Measurements from ENCODE around the gene PARP12. TPM values are rescaled to one million over a fixed set of nuclear protein-coding genes. Genes with fewer than 3 reads are reported as not detected.

The PARP12 gene
- total and polyA plus RNA-seq, 2 of the 13 experiments (the other 11 are each of a cell fraction or from before 2014, with no cell fraction given), result 15.5 to 35.2 TPM

DNA sequence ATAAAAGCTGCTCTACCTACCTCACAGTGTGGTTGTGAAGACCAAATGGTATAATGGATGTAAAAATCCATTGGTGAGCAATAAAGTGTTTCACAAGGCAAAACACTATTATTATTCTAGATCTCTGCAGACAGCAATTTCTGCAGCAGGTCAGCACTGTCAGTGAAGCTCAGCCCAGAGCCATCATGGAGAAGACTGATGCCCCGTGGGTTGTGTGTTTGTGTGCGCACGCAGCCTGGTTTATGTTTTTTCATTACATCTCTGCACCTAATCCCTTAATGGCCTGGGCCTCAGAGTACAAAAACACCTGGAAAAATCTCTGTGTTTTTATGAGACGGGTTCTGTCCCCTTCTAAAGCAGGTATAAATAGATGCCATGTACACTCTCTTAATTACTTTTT is 64.2 kb downstream of the PARP12 start:
- CTCF ChIA-PET (ENCODE audit: low intra/inter-chr PET ratio, low total read pairs), result no interaction called here

DNA sequence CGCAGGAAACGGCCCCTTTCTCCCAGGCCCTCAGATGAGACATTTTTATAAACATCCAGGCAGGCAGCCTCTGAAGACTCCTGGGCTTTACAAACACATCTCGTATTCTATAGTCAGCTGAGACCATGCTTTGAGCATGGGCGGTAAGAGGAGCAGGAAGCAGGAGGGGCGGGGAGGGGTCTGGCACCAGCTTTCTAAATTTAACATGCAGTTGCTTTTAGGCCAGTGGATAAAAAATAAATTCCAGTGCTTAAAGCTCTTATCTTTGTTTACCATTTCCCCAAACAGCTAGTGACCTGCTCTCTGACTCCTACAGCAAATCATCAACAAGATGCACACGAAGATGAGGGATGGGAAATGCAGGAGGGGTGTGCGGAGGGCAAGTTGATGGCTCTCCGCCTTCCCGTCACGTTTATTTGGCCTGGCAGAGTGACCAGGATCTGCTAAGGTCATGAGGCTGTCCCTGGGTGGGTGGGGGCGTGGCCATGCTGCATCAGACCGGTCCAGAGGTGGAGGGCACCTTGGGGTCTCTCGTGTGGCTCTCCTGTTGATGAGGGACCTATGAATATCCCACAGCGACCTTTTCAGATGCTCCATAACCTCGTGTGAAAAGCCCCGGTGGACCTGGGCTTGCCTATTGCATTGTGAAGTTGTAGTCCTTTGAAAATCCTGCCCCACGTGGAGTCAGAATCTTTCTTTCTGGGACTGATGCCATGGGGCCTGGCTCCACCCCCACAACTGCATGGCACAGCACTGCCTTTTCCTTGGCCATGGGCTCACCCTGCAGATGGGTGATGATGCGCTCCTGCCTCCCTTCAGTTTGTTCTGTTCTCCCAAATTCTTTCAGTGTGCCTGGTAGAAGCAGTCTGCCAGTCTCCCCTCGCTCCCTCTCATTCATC is 67.5 kb downstream of the PARP12 start:
- H3K9me3 ChIP-seq (ENCODE audit: low read length), result no peaks in the 10 kb centered on the region
- no peaks in the 10 kb centered on the region for H3K36me3 ChIP-seq (replicated peaks in 1 of 2; ENCODE audit: control insufficient read depth in 1 of 2, insufficient read depth in 2 of 2, low read length in 2 of 2)
- FAIRE-seq (no peak), ATAC-seq (no peak), DNase-seq (ENCODE audit: low spot score) (no peak)
- WGBS (ENCODE audit: low lambda C conversion rate), result 30% methylated on average over 16 of the region's 19 CpGs
- no peak overlapping the region for H3K27ac ChIP-seq (ENCODE audit: extremely low read length, insufficient read depth, low read length)
- H3K4me1 ChIP-seq (ENCODE audit: insufficient read depth, low read length), result peaks cover 59% of the 10 kb centered on the region
- no peak overlapping the region for H2AFZ ChIP-seq (ENCODE audit: low read length)
- CTCF ChIA-PET (ENCODE audit: low intra/inter-chr PET ratio, low total read pairs), result no interaction called here
- in situ Hi-C loops (cut with HindIII; ENCODE audit: extremely low pct_ligation_motif_present, low pct_unique_long_range_greater_than_20kb), result no loop called here
- no TSS peak for BruUV-seq (replicated peaks)
- no peak overlapping the region for H3K9ac ChIP-seq (ENCODE audit: insufficient read depth, low read depth, low read length)
- no peaks in the 10 kb centered on the region for H4K20me1 ChIP-seq (ENCODE audit: insufficient read depth, low read length)
- H3K79me2 ChIP-seq (ENCODE audit: insufficient read depth, low read length), result no peaks in the 10 kb centered on the region
- POLR2A ChIA-PET, result no interaction called here
- peaks cover 0 to 20% of the 10 kb centered on the region in 2 experiments; a peak in 1 of 5 replicates for H3K27me3 ChIP-seq (ENCODE audit: control insufficient read depth in 1 of 2, insufficient read depth in 2 of 2, low read length in 2 of 2)
- intact Hi-C loops (cut with micrococcal nuclease; ENCODE audit: unreplicated experiment), result no loop called here
- no peak overlapping the region; the same call in 1 of the 2 replicates for H3K4me2 ChIP-seq (ENCODE audit: low read depth, low read length)
- H3K4me3 ChIP-seq (replicated peaks in 1 of 3; ENCODE audit: insufficient read depth in 1 of 3, low read depth in 2 of 3, low read length in 3 of 3), result no peak overlapping the region
- TF ChIP-seq MZF1 (CRISPR knock-in tag; IDR thresholded peaks at IDR 0.05; ENCODE audit: borderline replicate concordance), result no peak
- TF ChIP-seq ARNT (IDR thresholded peaks at IDR 0.05), result no peak
- no peak for TF ChIP-seq MXD4 (CRISPR knock-in tag; IDR thresholded peaks at IDR 0.05)
- no peak for TF ChIP-seq TOE1 (CRISPR knock-in tag; IDR thresholded peaks at IDR 0.05)
- TF ChIP-seq, protein P1, sequence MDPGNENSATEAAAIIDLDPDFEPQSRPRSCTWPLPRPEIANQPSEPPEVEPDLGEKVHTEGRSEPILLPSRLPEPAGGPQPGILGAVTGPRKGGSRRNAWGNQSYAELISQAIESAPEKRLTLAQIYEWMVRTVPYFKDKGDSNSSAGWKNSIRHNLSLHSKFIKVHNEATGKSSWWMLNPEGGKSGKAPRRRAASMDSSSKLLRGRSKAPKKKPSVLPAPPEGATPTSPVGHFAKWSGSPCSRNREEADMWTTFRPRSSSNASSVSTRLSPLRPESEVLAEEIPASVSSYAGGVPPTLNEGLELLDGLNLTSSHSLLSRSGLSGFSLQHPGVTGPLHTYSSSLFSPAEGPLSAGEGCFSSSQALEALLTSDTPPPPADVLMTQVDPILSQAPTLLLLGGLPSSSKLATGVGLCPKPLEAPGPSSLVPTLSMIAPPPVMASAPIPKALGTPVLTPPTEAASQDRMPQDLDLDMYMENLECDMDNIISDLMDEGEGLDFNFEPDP (CRISPR knock-in tag; conservative IDR thresholded peaks at IDR 0.05), result no peak
- TF ChIP-seq, protein P2, sequence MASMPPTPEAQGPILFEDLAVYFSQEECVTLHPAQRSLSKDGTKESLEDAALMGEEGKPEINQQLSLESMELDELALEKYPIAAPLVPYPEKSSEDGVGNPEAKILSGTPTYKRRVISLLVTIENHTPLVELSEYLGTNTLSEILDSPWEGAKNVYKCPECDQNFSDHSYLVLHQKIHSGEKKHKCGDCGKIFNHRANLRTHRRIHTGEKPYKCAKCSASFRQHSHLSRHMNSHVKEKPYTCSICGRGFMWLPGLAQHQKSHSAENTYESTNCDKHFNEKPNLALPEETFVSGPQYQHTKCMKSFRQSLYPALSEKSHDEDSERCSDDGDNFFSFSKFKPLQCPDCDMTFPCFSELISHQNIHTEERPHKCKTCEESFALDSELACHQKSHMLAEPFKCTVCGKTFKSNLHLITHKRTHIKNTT (CRISPR knock-in tag; IDR thresholded peaks at IDR 0.05), result no peak

More for the DNA sequence above, 64.2 kb downstream of the PARP12 start:
- H3K79me2 ChIP-seq (ENCODE audit: insufficient read depth, low read length), result no peaks in the 10 kb centered on the region
- POLR2A ChIA-PET, result no interaction called here
- H4K20me1 ChIP-seq (ENCODE audit: insufficient read depth, low read length), result no peaks in the 10 kb centered on the region
- H3K4me1 ChIP-seq (ENCODE audit: insufficient read depth, low read length), result peaks cover 42% of the 10 kb centered on the region
- in situ Hi-C loops (cut with HindIII; ENCODE audit: extremely low pct_ligation_motif_present, low pct_unique_long_range_greater_than_20kb) (no loop called here), intact Hi-C loops (cut with micrococcal nuclease; ENCODE audit: unreplicated experiment) (no loop called here)
- no peak overlapping the region for H3K4me2 ChIP-seq (ENCODE audit: low read depth, low read length)
- 65% methylated on average over 4 of the region's 4 CpGs for WGBS (ENCODE audit: low lambda C conversion rate)
- H3K36me3 ChIP-seq (replicated peaks in 1 of 2; ENCODE audit: control insufficient read depth in 1 of 2, insufficient read depth in 2 of 2, low read length in 2 of 2), result no peaks in the 10 kb centered on the region
- no peak overlapping the region for H3K4me3 ChIP-seq (replicated peaks in 1 of 3; ENCODE audit: insufficient read depth in 1 of 3, low read depth in 2 of 3, low read length in 3 of 3)
- ATAC-seq (no peak), DNase-seq (ENCODE audit: low spot score) (no peak), FAIRE-seq (no peak)
- H3K9ac ChIP-seq (ENCODE audit: insufficient read depth, low read depth, low read length), result no peak overlapping the region
- no peak overlapping the region for H3K27ac ChIP-seq (ENCODE audit: extremely low read length, insufficient read depth, low read length)
- peaks cover 0 to 4% of the 10 kb centered on the region in 2 experiments; a peak in 1 of 5 replicates for H3K27me3 ChIP-seq (ENCODE audit: control insufficient read depth in 1 of 2, insufficient read depth in 2 of 2, low read length in 2 of 2)
- H3K9me3 ChIP-seq (ENCODE audit: low read length), result no peaks in the 10 kb centered on the region
- no peak overlapping the region for H2AFZ ChIP-seq (ENCODE audit: low read length)
- TF ChIP-seq ZNF775 (CRISPR knock-in tag; IDR thresholded peaks at IDR 0.05; ENCODE audit: borderline replicate concordance), result no peak
- TF ChIP-seq, protein P3, sequence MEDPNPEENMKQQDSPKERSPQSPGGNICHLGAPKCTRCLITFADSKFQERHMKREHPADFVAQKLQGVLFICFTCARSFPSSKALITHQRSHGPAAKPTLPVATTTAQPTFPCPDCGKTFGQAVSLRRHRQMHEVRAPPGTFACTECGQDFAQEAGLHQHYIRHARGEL (CRISPR knock-in tag; IDR thresholded peaks at IDR 0.05), result no peak
- no peak for TF ChIP-seq MEIS2 (CRISPR knock-in tag; IDR thresholded peaks at IDR 0.05)
- TF ChIP-seq MIER3 (CRISPR knock-in tag; IDR thresholded peaks at IDR 0.05; ENCODE audit: borderline replicate concordance), result no peak
- TF ChIP-seq CHCHD3 (CRISPR knock-in tag; IDR thresholded peaks at IDR 0.05), result no peak
- no peak for TF ChIP-seq SP5 (CRISPR knock-in tag; IDR thresholded peaks at IDR 0.05; ENCODE audit: borderline replicate concordance, low read depth)
- no peak for TF ChIP-seq ZNF567 (CRISPR knock-in tag; IDR thresholded peaks at IDR 0.05; ENCODE audit: borderline replicate concordance)
- no TSS peak for BruUV-seq (replicated peaks)
